SU-DHL-6 (cell line): Measurements from ENCODE around the gene SPEN.

Experiments used
- EZH2phosphoT487 ChIP-seq: fragments of 200-600 bp; sonication (generic), shearing (Covaris generic); conservative IDR thresholded peaks from 2 replicates; pipeline ENCODE4 v1.6.1; 2018; ENCODE audit warnings: mild to moderate bottlenecking, antibody characterized with exemption, low read length, moderate library complexity, mixed read lengths
- TF ChIP-seq, protein P1 (sequence below): fragments of 200-600 bp; sonication (generic); IDR thresholded peaks from one replicate; pipeline ENCODE4 v1.5.1; 2017; ENCODE audit warnings: antibody characterized with exemption, mild to moderate bottlenecking, low read length, moderate library complexity; ENCODE audit not compliant: insufficient read depth, poor library complexity, severe bottlenecking

DNA sequence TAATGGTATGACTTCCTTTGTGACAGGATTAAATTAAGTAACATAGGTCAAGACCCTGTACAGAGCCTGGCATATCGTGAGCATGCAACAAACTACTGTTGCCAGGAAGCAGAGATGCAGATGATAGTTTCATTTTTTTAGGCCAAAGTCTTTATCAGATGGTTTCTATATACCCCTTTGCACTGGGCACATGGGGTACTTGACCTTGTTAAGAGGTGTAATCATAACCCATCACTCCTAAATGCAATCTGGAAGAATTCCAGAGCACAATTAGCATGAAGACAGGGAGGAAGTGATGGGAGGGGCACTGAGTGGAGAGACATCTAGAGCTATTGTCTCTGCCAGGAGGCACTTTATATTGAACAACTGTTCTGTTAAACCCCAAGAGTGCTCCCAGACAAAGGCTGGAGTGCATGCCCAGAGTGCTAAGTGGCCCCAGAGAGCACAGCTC, 106.3 kb downstream of the SPEN start:
- no peak for TF ChIP-seq EZH2phosphoT487
- TF ChIP-seq, protein P1, sequence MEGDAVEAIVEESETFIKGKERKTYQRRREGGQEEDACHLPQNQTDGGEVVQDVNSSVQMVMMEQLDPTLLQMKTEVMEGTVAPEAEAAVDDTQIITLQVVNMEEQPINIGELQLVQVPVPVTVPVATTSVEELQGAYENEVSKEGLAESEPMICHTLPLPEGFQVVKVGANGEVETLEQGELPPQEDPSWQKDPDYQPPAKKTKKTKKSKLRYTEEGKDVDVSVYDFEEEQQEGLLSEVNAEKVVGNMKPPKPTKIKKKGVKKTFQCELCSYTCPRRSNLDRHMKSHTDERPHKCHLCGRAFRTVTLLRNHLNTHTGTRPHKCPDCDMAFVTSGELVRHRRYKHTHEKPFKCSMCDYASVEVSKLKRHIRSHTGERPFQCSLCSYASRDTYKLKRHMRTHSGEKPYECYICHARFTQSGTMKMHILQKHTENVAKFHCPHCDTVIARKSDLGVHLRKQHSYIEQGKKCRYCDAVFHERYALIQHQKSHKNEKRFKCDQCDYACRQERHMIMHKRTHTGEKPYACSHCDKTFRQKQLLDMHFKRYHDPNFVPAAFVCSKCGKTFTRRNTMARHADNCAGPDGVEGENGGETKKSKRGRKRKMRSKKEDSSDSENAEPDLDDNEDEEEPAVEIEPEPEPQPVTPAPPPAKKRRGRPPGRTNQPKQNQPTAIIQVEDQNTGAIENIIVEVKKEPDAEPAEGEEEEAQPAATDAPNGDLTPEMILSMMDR: no peak
